Measurements from ENCODE around the gene ALS2CL.

GRCh38 chr3:46628901-46629369, 64.5 kb downstream of the ALS2CL start:
- TF ChIP-seq EZH2phosphoT487 (IDR thresholded peaks at IDR 0.05; ENCODE audit: low read length) (no peak), CTCF (IDR thresholded peaks at IDR 0.05; ENCODE audit: low read length) (no peak)

Data from MM.1S (cell line).